Measurements from ENCODE around the gene TFF3. TPM values are rescaled to one million over a fixed set of nuclear protein-coding genes. Genes with fewer than 3 reads are reported as not detected.

Gene TFF3
- total and polyA plus RNA-seq, 2 of the 4 experiments (the other 2 are of a cell fraction), result not detected

GRCh38 chr21:42276526-42277154 is 38.6 kb downstream of the TFF3 start:
- no peak overlapping the region for H2AK5ac ChIP-seq (ENCODE audit: low read depth, low read length)
- WGBS, 2 experiments (ENCODE audit: extremely low coverage in 2 of 2, insufficient read length in 1 of 2), result 81% methylated on average over 12 of the region's 17 CpGs; no CpG with 5 or more reads in 1 of the 2 experiments
- no peaks in the 10 kb centered on the region for H4K20me1 ChIP-seq (ENCODE audit: insufficient read depth, low read length)
- H3K4me1 ChIP-seq (ENCODE audit: control insufficient read depth, insufficient read depth, low read length), result peaks cover 8% of the 10 kb centered on the region; the same call in 1 of the 2 replicates
- no peaks in the 10 kb centered on the region for H3K79me1 ChIP-seq (ENCODE audit: low read depth in 1 of 2, low read length in 2 of 2)
- ChIA-PET CTCF (no interaction called here), POLR2A (ENCODE audit: unreplicated experiment) (no interaction called here)
- no peak overlapping the region for H3K4me2 ChIP-seq (ENCODE audit: low read depth, low read length)
- intact Hi-C loops (cut with micrococcal nuclease) (no loop called here), dilution Hi-C loops (cut with HindIII; ENCODE audit: low sequenced_read_pairs, unreplicated experiment) (no loop called here), in situ Hi-C loops (cut with MboI; ENCODE audit: low sequenced_read_pairs) (no loop called here)
- no peaks in the 10 kb centered on the region for H3K9me3 ChIP-seq (ENCODE audit: control insufficient read depth, insufficient read depth, low read length)
- BruUV-seq (replicated peaks), result no TSS peak
- ATAC-seq (ENCODE audit: low read depth) (no peak), DNase-seq (no peak)
- H3K9ac ChIP-seq (ENCODE audit: low read depth, low read length), result no peak overlapping the region
- H2AK9ac ChIP-seq (replicated peaks; ENCODE audit: low read depth, low read length, poor library complexity), result no peak overlapping the region
- no peak for TF ChIP-seq SMC3 (IDR thresholded peaks at IDR 0.05; ENCODE audit: low read depth, low read length)
- no peak for TF ChIP-seq FOS (IDR thresholded peaks at IDR 0.05; ENCODE audit: low read depth, low read length)
- no peak for TF ChIP-seq USF2 (IDR thresholded peaks at IDR 0.05; ENCODE audit: low read depth, low read length)
- no peak overlapping the region for H2BK20ac ChIP-seq (ENCODE audit: low read depth, low read length)
- H3K4ac ChIP-seq (ENCODE audit: low read depth, low read length), result no peak overlapping the region
- no peak overlapping the region for H3K4me3 ChIP-seq (ENCODE audit: insufficient read depth, low read depth, low read length)
- H4K5ac ChIP-seq (ENCODE audit: low read depth, low read length), result no peak overlapping the region
- H2AFZ ChIP-seq (replicated peaks; ENCODE audit: low read length, poor library complexity), result no peak overlapping the region
- no peak overlapping the region for H2BK15ac ChIP-seq (ENCODE audit: low read depth, low read length)
- no peak overlapping the region for H3K27ac ChIP-seq (ENCODE audit: insufficient read depth, low read length)
- no peak overlapping the region for H4K91ac ChIP-seq (ENCODE audit: insufficient read depth, low read depth, low read length)
- no peak overlapping the region for H4K8ac ChIP-seq (ENCODE audit: low read depth in 2 of 2, low read length in 2 of 2)
- H3K18ac ChIP-seq (ENCODE audit: low read depth, low read length), result no peak overlapping the region
- H3K9me1 ChIP-seq (ENCODE audit: insufficient read depth, low read length), result peaks cover 4% of the 10 kb centered on the region; the same call in 1 of the 2 replicates
- no peak overlapping the region for H3K23ac ChIP-seq (ENCODE audit: low read depth, low read length)
- H3K27me3 ChIP-seq (ENCODE audit: control insufficient read depth, insufficient read depth, low read length), result no peaks in the 10 kb centered on the region
- H2BK120ac ChIP-seq (ENCODE audit: low read depth, low read length), result no peak overlapping the region
- peaks cover 20% of the 10 kb centered on the region; the same call in 1 of the 2 replicates for H3K36me3 ChIP-seq (ENCODE audit: control insufficient read depth, insufficient read depth, low read length)
- H2BK5ac ChIP-seq (ENCODE audit: low read depth, low read length, poor library complexity, severe bottlenecking), result no peak overlapping the region
- H3K56ac ChIP-seq (ENCODE audit: extremely low read depth, insufficient read depth, low read length), result no peak overlapping the region
- H3K14ac ChIP-seq (replicated peaks; ENCODE audit: low read depth, low read length), result no peak overlapping the region
